Calu3 (cell line): ENCODE results near the gene ERCC1. TPM values are rescaled to one million over a fixed set of nuclear protein-coding genes. Genes with fewer than 3 reads are reported as not detected.
"Not testable (repeated sequence)": the region's sequence is repeated elsewhere in the genome, so short reads cannot be mapped to it uniquely, and the experiment has no call there.

Experiments used
- BruUV-seq: library from RNA; stranded (reverse); fragments of 400-500 nt; replicated peaks from 2 replicates; lab custom pipeline; 2021; lab: Mats Ljungman, UMichigan
- CTCF ChIA-PET: fragments of 300-600 bp; sonication (Branson Sonifier 250); formaldehyde crosslinking; loops from one replicate; lab custom pipeline; 2022; ENCODE audit warnings: antibody characterized with exemption; lab: Charles Lee
- DNase-seq: peaks from one replicate; pipeline ENCODE4 v3.0.0; 2022
- H3K27ac Mint-ChIP-seq: one replicate; pipeline ENCODE4 v1.8.0; 2022; ENCODE audit warnings: mixed read lengths; ENCODE audit not compliant: unreplicated experiment
- H3K27me3 Mint-ChIP-seq: one replicate; pipeline ENCODE4 v1.8.0; 2022; ENCODE audit warnings: mixed read lengths; ENCODE audit not compliant: unreplicated experiment
- H3K36me3 Mint-ChIP-seq: one replicate; pipeline ENCODE4 v1.8.0; 2022; ENCODE audit warnings: mild to moderate bottlenecking, moderate library complexity, mixed read lengths; ENCODE audit not compliant: insufficient read depth, unreplicated experiment
- H3K4me1 Mint-ChIP-seq: one replicate; pipeline ENCODE4 v1.8.0; 2022; ENCODE audit warnings: mild to moderate bottlenecking, low read depth, mixed read lengths; ENCODE audit not compliant: unreplicated experiment
- H3K4me3 Mint-ChIP-seq: one replicate; pipeline ENCODE4 v1.8.0; 2022; ENCODE audit warnings: mild to moderate bottlenecking, low read depth, moderate library complexity, mixed read lengths; ENCODE audit not compliant: unreplicated experiment
- H3K9me3 Mint-ChIP-seq: one replicate; pipeline ENCODE4 v1.8.0; 2022; ENCODE audit warnings: low read depth, mixed read lengths; ENCODE audit not compliant: unreplicated experiment
- CTCF ChIP-seq: fragments of 200-600 bp; IDR thresholded peaks from one replicate; pipeline ENCODE4 v1.8.0; 2022; ENCODE audit warnings: antibody characterized with exemption; ENCODE audit not compliant: unreplicated experiment
- intact Hi-C: fragments of 100-400 bp; cut with micrococcal nuclease; formaldehyde crosslinking; loops from one replicate; pipeline ENCODE4 v1.10.0; 2022; ENCODE audit not compliant: unreplicated experiment
- total RNA-seq: library from RNA; stranded (reverse); gene quantifications from 2 replicates; pipeline ENCODE4 v1.2.3, GENCODE V29; 2022

ERCC1 gene
- total RNA-seq, 1 experiment from 2014 or later, result 55.7 TPM

- Mint-ChIP-seq H3K36me3 (peaks cover 47% of the 10 kb centered on the region), H3K27ac (no peak overlapping the region), H3K9me3 (no peaks in the 10 kb centered on the region), H3K4me1 (peaks cover 17% of the 10 kb centered on the region), H3K27me3 (no peaks in the 10 kb centered on the region), H3K4me3 (no peak overlapping the region)
- no peak for DNase-seq
- BruUV-seq, result no TSS peak
- CTCF ChIA-PET, result no interaction called here
- intact Hi-C loops, result no loop called here
- TF ChIP-seq CTCF, result no peak
These were observed 4.9 kb downstream of the ERCC1 start for GRCh38 chr19:45418802-45419201.

GRCh38 chr19:45417151-45417550, 6.6 kb downstream of the ERCC1 start:
- TF ChIP-seq CTCF, result no peak
- DNase-seq, result no peak
- H3K4me1 Mint-ChIP-seq, result peaks cover under 1% of the 10 kb centered on the region
- CTCF ChIA-PET, result interaction anchor here (1.0 kb wide), 1 partner anchor 61 kb away, joined by 3 read pairs; no protein-coding TSS in a partner anchor
- intact Hi-C loops, result no loop called here
- H3K36me3 Mint-ChIP-seq, result peaks cover 46% of the 10 kb centered on the region
- no peaks in the 10 kb centered on the region for H3K9me3 Mint-ChIP-seq
- H3K27ac Mint-ChIP-seq, result no peak overlapping the region
- H3K27me3 Mint-ChIP-seq, result no peaks in the 10 kb centered on the region
- H3K4me3 Mint-ChIP-seq, result no peak overlapping the region
- no TSS peak for BruUV-seq

- no TSS peak for BruUV-seq
- Mint-ChIP-seq H3K4me3 (no peak overlapping the region), H3K36me3 (peaks cover 44% of the 10 kb centered on the region), H3K9me3 (no peaks in the 10 kb centered on the region), H3K27ac (no peak overlapping the region), H3K27me3 (no peaks in the 10 kb centered on the region), H3K4me1 (no peaks in the 10 kb centered on the region)
- no peak for TF ChIP-seq CTCF
- no peak for DNase-seq
- CTCF ChIA-PET, result interaction anchor here (0.6 to 0.7 kb wide), 2 partner anchors 10 to 165 kb away, joined by 3 to 5 read pairs; no protein-coding TSS in a partner anchor
- intact Hi-C loops, result no loop called here
These were observed 9.2 kb downstream of the ERCC1 start for GRCh38 chr19:45414468-45414867.

GRCh38 chr19:45413497-45413896, 10.2 kb downstream of the ERCC1 start:
- peaks cover 46% of the 10 kb centered on the region for H3K36me3 Mint-ChIP-seq
- CTCF ChIA-PET, result interaction anchor here (0.6 to 1.0 kb wide), 2 partner anchors 11 to 347 kb away, joined by 3 to 8 read pairs; no protein-coding TSS in a partner anchor
- intact Hi-C loops, result no loop called here
- no peak for DNase-seq
- no peak for TF ChIP-seq CTCF
- H3K27ac Mint-ChIP-seq, result no peak overlapping the region
- H3K4me1 Mint-ChIP-seq, result peaks cover 5% of the 10 kb centered on the region
- BruUV-seq, result no TSS peak
- H3K27me3 Mint-ChIP-seq, result no peaks in the 10 kb centered on the region
- no peaks in the 10 kb centered on the region for H3K9me3 Mint-ChIP-seq
- H3K4me3 Mint-ChIP-seq, result no peak overlapping the region

- H3K4me1 Mint-ChIP-seq, result peaks cover 12% of the 10 kb centered on the region
- H3K27me3 Mint-ChIP-seq, H3K27ac Mint-ChIP-seq, H3K9me3 Mint-ChIP-seq, DNase-seq, BruUV-seq, H3K4me3 Mint-ChIP-seq, intact Hi-C loops: not testable (repeated sequence)
- H3K36me3 Mint-ChIP-seq, result peaks cover 61% of the 10 kb centered on the region
- CTCF ChIA-PET, result interaction anchor here (0.7 kb wide), 2 partner anchors 75 to 126 kb away, joined by 3 read pairs; no protein-coding TSS in a partner anchor
These were observed 13.4 kb downstream of the ERCC1 start for GRCh38 chr19:45410330-45410729.
